ENCODE data around the gene PRG3. TPM values are rescaled to one million over a fixed set of nuclear protein-coding genes. Genes with fewer than 3 reads are reported as not detected.
A peak's percentile ranks its signal among the peaks of the same experiment; 100 is the strongest.
"Not testable (repeated sequence)": the region's sequence is repeated elsewhere in the genome, so short reads cannot be mapped to it uniquely, and the experiment has no call there.

Gene PRG3
- total RNA-seq, 2 donors from 2014 or later = not detected

DNA sequence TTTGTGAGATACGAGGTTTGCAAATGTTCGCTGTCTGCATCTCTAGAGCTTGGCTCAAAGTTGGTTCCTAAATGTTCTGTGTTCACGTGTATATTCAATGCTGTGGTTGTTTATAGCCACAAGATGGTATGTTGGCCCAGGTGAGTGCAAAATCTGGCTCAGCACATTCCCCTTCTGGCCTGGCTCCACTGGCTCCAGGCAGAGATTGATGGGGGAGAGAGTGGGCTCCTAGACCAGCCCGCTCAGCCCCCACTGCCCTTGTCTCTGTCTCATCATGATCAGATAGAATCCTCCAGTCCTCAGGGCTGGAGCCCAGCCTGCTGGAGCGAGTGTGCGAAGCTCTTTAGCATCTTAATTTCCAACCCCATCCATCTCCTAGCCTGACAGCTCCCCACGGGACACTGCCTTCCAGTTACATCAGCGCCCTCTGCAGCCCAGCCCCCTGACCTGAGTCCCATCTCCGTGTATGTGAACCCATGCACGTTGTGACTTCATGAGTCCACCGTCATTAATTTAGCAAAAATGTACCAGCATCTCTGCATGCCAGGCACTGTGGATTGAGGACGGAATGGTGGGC, 40.8 kb downstream of the PRG3 start:
- ATAC-seq (no peak), DNase-seq (ENCODE audit: low spot score in 2 of 2) (no peak)

DNA sequence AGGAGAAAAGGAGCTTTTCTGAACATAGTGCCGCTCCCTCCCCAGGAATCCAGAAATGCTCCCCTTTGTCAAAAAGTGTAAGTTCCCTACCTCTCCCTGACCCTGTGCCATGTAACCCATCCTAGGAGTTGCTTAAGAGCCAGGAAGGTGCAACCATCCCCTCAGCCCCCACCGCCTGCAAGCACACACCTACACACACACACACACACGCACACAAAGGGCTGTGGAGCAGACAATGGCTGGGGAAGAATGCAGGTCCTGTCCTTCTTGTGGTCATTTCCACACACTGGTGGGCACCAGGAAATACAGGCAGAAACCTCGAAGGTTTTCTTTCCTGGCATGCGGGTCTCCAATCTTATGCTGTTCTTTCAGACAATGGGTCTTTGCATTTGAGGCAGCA, 41.6 kb downstream of the PRG3 start:
- ATAC-seq (no peak), DNase-seq (ENCODE audit: low spot score in 2 of 2) (no peak)
- Mint-ChIP-seq H3K9me3 (no peaks in the 10 kb centered on the region), H3K36me3 (peaks cover 9% of the 10 kb centered on the region in 2 donors), H3K27ac (no peak overlapping the region)

More for the DNA sequence above, 40.8 kb downstream of the PRG3 start:
- Mint-ChIP-seq H3K36me3 (peaks cover under 1 to 6% of the 10 kb centered on the region in 2 donors), H3K9me3 (no peaks in the 10 kb centered on the region), H3K27ac (no peak overlapping the region)

DNA sequence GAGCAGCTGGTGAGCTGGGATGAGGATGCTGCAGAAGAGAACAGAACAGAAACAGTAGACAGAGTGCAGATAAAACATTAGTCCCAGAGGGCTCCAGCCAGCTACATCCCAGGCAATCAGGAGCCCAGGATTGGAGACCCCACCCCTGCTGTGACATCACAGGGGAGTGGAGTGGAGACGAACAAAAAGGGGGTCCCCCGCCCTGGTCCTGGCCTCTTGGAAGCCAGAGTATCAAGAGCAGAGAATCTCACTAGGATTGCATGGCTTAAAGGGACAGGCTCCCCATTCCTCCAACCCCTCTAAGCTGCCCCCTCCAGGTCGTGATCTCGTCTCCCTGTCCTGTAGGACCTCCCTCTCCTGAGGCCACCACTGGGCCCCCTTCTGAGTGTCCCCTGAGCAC, 42.8 kb downstream of the PRG3 start, which contains the start of gene P2RX3:
P2RX3 (plus strand) TSS at position 211 of the 400 bp plus-strand sequence. CDS start 199 bp downstream, outside the sequence.
- no peaks in the 10 kb centered on the region for H3K9me3 Mint-ChIP-seq
- ATAC-seq = no peak
- no peak for DNase-seq (ENCODE audit: low spot score in 2 of 2)
- H3K36me3 Mint-ChIP-seq = peaks cover 9 to 15% of the 10 kb centered on the region in 2 donors
- no peak within 1 kb of the TSS for H3K27ac Mint-ChIP-seq

DNA sequence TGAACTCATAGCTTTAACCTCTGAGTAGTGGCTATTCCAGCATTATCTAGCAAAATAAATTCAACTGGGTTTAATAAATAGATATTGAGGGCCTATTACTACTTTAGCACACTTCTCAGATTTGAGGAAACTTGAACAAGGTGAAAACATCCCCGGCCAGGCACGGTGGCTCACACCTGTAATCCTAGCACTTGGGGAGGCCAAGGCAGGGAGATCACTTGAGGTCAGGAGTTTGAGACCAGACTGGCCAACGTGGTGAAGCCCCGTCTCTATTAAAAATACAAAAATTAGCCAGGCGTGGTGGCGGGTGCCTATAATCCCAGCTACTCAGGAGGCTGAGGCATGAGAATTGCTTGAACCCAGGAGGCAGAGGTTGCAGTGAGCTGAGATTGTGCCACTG, 44.1 kb downstream of the PRG3 start:
- Mint-ChIP-seq H3K36me3 (peaks cover 9 to 22% of the 10 kb centered on the region in 2 donors), H3K27ac (peak overlapping the region in 1 of 2 donors; percentile 97)
- ATAC-seq; DNase-seq (ENCODE audit: low spot score in 2 of 2); H3K9me3 Mint-ChIP-seq: not testable (repeated sequence)

DNA sequence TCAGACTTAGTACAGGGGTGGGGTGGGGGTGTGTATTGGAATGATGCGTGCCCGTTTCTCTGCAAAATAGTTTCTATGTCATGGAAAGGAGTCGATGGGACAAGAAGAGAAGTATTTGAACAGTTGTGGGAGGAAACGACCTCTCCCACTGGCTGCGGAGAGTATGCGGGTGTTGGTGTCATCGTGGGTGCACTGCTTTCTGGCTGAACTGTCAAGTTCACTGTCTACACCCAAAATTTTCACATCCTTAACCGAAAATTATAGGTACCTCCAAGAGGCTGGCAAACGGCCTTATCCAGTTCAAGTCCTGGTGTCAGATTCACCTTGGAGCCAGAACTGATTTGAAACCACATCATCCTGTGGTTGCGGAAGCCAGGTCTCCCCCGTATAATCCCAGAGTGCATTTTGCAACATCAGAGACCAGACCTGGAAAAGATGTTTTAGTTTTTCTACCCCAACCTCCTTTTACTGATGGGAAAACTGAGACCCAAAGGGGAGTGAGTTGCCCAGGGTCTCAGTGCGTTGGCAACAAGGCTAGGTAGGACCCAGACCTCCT, 44.8 kb downstream of the PRG3 start:
- no peak for DNase-seq (ENCODE audit: low spot score in 2 of 2)
- peak in 1 of 2 donors; percentile 43 for ATAC-seq
- Mint-ChIP-seq H3K27ac (peak overlapping the region; percentile 97 to 99), H3K9me3 (no peaks in the 10 kb centered on the region), H3K36me3 (peaks cover 9 to 22% of the 10 kb centered on the region in 2 donors)

DNA sequence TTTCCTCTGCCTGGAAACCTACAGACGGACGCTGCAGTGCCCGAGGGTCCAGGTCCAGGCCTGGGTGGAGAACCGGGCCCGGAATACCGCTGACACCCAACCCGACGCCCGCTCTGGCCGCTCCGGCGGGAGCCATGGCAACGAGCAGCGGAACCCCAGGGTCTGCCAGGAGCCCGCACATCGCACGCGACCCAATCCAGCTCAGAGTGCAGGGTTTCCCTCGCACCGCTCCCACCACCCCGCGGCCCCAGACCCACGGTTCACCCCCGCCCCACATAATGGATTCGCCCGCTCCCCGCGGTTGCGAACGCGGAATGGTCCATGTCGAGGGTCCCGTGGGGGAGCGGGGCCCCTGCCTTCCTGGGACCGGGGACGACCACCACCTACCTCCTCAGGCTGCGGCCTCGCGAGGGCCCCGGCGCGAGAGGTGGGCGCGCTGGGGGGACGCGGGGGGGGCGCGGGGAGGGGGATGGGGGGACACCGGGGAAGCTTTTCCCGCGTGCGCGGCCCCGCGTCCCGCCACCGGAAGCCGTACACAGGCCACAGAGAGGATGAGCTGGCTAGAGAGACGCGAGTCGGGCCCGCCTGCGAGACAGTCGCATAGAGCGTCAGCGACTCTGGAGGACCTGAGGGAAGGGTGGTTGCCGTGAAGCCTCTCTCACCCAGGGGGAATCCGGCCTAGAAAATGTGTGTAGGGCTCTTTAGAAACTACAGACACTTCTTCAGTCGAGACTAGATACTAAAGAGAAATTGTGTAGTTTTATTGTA, 45.4 kb downstream of the PRG3 start, which contains the start of gene SSRP1:
SSRP1 (minus strand) TSS at position 550 of the 768 bp plus-strand sequence. CDS start 771 bp downstream, outside the sequence.
- ATAC-seq (peak; percentile 97 to 99), DNase-seq (ENCODE audit: low spot score in 2 of 2) (peak; percentile 82 to 83)
- Mint-ChIP-seq H3K27ac (peak within 1 kb of the TSS; percentile 97 to 99), H3K9me3 (no peaks in the 10 kb centered on the region), H3K36me3 (peaks cover 9 to 27% of the 10 kb centered on the region in 2 donors)

DNA sequence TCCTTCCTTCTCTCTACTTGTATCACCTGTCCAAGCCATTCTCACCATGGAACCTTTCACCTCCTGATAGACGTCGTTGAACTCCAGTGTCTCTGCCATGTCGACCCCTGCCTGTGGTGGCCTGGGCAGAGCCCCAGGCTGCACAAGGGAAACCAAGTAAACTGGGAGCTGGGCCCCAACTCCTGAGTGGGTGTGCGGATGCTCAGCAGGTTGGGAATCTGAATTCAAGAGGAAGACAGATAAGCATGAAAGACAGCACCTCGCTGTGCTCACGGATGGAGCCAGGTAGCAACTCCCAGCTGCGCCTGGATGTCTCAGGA, 46.0 kb downstream of the PRG3 start:
- peaks cover 15 to 33% of the 10 kb centered on the region in 2 donors for H3K36me3 Mint-ChIP-seq
- no peaks in the 10 kb centered on the region for H3K9me3 Mint-ChIP-seq
- DNase-seq (ENCODE audit: low spot score in 2 of 2) (no peak), ATAC-seq (no peak)
- peak overlapping the region; percentile 63 to 97 for H3K27ac Mint-ChIP-seq

DNA sequence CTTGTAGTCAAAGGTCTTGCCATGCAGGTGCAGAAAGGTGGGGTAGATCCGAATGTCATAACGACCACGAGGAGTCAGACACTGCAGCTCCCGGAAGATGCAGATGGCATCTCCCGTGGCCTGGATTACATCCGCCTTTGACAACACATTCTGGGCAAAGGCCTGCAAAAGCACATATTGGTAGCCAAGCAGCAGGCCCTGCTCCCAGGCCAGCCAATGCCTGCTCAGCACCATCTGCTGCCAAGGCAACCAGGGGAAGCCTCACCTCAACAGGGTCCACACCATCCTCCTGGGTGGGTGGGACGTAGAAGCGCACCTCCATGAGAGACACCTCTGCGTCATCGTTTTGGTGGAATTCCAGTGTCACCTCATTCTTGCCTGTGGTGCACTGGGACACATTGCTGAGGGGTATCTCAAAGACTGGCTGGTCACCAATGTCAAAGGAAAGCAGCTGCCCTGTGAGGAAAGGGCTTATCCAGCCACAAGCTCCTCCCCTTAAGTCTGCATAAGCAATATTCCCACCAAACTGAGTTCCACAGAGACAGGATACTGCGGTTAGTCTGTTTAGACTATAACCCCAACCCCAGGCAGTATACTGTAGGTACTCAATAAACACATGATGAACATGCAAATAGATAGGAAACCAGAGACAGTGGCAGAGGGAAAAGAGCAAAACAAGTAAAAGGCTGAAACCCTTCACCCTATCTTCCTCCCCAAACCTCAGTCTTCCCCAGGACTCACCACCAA, 48.1 kb downstream of the PRG3 start:
- no peak overlapping the region for H3K27ac Mint-ChIP-seq
- peaks cover 29 to 53% of the 10 kb centered on the region in 2 donors for H3K36me3 Mint-ChIP-seq

DNA sequence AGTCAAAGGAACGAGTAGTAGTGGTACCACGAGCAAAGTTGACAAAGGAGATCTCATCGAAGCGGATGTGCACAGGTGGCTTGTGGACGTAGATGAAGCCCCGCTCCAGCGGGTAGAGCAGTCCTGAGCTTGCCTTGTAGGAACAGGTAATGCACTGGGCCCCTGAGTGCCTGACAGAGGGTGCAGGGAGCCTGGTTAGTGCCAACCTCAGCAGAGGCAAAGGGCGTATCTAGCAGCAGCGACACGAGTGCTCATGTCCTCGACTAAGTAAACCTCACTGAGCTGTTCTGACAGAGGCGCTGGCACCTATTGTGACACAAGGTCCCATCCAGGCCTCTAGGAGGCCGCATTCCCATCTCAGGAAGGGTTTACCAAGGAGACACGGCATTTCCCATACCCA, 49.2 kb downstream of the PRG3 start:
- DNase-seq (ENCODE audit: low spot score in 2 of 2) (no peak), ATAC-seq (no peak)
- Mint-ChIP-seq H3K27ac (no peak overlapping the region), H3K9me3 (no peaks in the 10 kb centered on the region), H3K36me3 (peaks cover 39 to 65% of the 10 kb centered on the region in 2 donors)

More for the DNA sequence above, 48.1 kb downstream of the PRG3 start:
- DNase-seq (ENCODE audit: low spot score in 2 of 2) (no peak), ATAC-seq (no peak)
- no peaks in the 10 kb centered on the region for H3K9me3 Mint-ChIP-seq

DNA sequence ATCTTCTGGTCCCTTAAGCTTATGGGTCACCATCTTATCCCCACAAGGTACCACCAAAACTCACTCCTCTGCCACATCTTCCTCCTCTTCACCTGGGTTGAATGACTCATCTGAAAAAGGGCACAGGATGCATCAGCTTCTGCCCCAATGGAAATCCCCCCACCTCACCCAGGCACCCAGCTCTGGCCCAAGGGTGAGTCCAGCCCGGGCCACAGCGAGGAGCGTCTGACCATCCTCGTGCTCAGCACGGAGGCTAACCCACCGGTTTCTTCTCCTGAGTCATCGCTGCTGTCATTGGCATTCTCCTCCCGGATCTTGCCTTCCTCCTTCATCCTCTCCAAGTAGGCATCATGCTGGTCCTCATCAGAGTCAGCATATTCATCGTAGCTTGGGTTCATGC, 50.9 kb downstream of the PRG3 start:
- ATAC-seq (peak in 1 of 2 donors; percentile 78), DNase-seq (ENCODE audit: low spot score in 2 of 2) (peak in 1 of 2 donors; percentile 76)
- Mint-ChIP-seq H3K36me3 (peaks cover 43 to 76% of the 10 kb centered on the region in 2 donors), H3K27ac (peak overlapping the region; percentile 9 to 84), H3K9me3 (no peaks in the 10 kb centered on the region)

DNA sequence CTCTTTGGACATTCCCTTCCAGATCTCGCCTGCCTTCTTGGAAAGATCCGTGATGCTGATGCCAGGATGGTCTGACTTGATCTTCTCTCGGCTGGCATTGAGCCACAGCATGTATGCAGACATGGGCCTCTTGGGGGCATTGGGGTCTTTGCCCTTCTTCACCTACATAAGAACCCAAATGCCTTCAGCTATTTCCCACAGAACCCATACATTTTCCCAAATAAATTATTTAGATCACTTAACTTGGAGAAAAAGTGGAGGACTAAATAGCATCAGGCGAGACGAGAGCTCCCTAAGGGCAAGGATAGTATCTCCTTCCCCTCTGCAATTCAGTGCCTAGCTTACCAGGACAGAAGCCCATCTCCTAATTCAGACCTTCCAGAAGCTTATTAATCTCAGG, 53.2 kb downstream of the PRG3 start:
- DNase-seq (ENCODE audit: low spot score in 2 of 2) = no peak
- no peaks in the 10 kb centered on the region for H3K9me3 Mint-ChIP-seq
- ATAC-seq = no peak
- H3K36me3 Mint-ChIP-seq = peaks cover 41 to 62% of the 10 kb centered on the region in 2 donors
- H3K27ac Mint-ChIP-seq = peak overlapping the region in 1 of 2 donors; percentile 4

Other genes with a start within 250 kb of the PRG3 start
- gene LRRC55, start 199.2 kb downstream of the PRG3 start, total RNA-seq = not detected
- gene APLNR, start 143.9 kb downstream of the PRG3 start, total RNA-seq = not detected
- 10 to 100 TPM in 1 of 2 donors, 1 to 10 TPM in 1; 5.6 to 17.7 TPM for gene TNKS1BP1, start 56.2 kb downstream of the PRG3 start, total RNA-seq
- gene SSRP1, start 45.3 kb downstream of the PRG3 start, total RNA-seq = 100 to 1,000 TPM in 1 of 2 donors, 10 to 100 TPM in 1; 59.9 to 250 TPM
- not detected for gene P2RX3, start 42.8 kb downstream of the PRG3 start, total RNA-seq
- gene PRG2, start 9.5 kb upstream of the PRG3 start, total RNA-seq = 1 to 10 TPM in 1 of 2 donors, under 1 TPM in 1; 0.97 to 2.4 TPM
- gene SLC43A3, start 46.0 kb upstream of the PRG3 start, total RNA-seq = 100 to 1,000 TPM in 1 of 2 donors, 10 to 100 TPM in 1; 68.9 to 247 TPM
- 1 to 10 TPM in 1 of 2 donors, not detected in 1; 1.4 TPM for gene RTN4RL2, start 79.4 kb upstream of the PRG3 start, total RNA-seq
- 10 to 100 TPM; 11.4 to 26.0 TPM for gene SLC43A1, start 134.6 kb upstream of the PRG3 start, total RNA-seq
- 10 to 100 TPM; 86.8 to 90.1 TPM for gene TIMM10, start 149.6 kb upstream of the PRG3 start, total RNA-seq
- not detected for gene SMTNL1, start 156.4 kb upstream of the PRG3 start, total RNA-seq
- 100 to 1,000 TPM; 122 to 188 TPM for gene UBE2L6, start 186.5 kb upstream of the PRG3 start, total RNA-seq
- gene SERPING1, start 216.5 kb upstream of the PRG3 start, total RNA-seq = 1 to 10 TPM in 1 of 2 donors, not detected in 1; 1.6 TPM